GM12874 (cell line): ENCODE data around the gene SNX9.

Source experiments
- CTCF ChIP-seq: IDR thresholded peaks from 2 replicates; pipeline ENCODE4 v1.5.1; 2011; ENCODE audit warnings: low read depth, mild to moderate bottlenecking, control low read depth, low read length, moderate library complexity; ENCODE audit not compliant: insufficient read depth

Gene SNX9

GRCh38 chr6:157849288-157850017, 26.4 kb downstream of the SNX9 start:
- TF ChIP-seq CTCF, result no peak

DNA sequence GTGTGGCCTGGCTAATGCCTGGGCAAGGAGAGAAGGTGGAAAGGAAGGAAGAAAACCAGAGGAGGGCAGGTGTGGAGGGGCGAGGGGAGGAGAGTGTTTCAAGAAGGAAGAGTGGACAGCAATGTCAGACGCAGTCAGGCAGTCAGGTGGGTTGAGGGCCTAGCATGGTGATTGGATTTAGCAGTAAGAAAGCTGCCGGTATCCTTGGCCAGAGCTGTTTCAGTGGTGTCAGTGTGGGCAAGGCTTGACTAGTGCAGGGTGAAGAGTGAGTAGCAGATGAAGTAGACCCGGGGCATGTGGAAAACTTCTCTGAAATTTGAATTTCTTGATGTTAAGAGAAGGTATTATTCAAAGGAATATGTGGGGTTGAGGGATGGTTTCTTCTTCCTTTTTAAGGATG, 27.0 kb downstream of the SNX9 start:
- TF ChIP-seq CTCF, result no peak

DNA sequence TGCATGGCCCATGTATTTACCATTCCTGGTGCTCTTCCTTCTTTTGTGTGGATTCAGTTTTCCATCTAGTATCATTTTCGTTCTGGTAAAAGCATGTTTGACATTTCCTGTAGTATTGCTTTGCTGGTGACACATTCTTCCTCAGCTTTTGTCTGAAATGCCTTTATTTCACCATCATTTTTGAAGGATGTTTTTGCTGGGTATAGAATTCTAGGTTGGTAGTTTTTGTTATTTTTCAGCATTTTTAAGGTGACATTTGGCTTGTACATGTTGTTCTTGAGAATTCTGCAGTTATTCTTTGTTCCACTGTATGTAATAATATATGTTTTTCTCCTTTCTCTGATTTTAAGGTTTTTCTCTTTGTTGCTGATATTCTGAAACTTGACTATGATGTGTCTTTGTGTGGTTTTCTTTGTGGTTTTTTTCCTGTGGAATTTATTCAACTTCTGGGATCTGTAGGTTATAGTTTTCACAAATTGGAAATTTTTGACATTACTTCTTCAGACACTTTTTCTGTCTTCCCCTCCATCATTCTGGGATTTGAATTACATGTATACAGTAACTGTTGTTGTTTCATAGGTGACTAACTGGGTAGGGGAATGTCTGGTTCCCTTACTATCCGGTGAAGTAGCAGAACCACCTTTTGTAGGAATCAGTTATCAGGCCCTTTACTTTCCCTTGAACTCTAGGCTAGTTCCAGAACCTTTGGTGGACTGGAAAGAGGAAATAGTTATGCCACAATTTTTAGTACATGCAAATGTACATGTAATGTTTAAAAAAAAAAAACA, 30.2 kb downstream of the SNX9 start:
- TF ChIP-seq CTCF, result no peak

DNA sequence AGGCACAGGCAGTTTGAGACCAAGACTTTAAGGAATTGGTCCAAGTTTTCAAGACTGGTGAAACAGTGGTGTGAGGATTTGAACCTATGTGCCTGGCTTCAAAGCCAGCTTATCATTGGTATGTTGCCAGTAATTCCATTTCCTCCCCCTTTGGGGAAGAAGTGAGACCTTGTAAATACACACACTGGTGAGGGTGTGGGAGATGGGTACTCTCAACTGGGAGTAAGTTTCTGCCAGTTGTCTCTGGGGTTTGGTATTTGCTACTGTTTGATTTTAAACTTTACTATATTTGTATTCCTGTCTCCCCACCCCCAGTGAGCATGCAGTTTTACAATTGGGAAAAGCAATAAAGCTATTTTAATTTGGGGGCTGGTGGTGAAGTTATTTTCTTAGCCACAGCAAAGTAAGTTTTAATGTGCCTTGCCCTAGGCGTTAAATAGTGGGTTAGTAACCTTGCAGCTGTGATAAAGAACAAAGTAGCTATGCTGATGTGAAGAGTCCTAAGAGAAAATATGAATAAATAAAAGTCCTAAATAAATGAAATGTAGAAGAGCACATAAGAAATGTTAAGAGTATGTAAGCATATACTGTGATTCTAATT, 31.0 kb downstream of the SNX9 start:
- TF ChIP-seq CTCF, result no peak

DNA sequence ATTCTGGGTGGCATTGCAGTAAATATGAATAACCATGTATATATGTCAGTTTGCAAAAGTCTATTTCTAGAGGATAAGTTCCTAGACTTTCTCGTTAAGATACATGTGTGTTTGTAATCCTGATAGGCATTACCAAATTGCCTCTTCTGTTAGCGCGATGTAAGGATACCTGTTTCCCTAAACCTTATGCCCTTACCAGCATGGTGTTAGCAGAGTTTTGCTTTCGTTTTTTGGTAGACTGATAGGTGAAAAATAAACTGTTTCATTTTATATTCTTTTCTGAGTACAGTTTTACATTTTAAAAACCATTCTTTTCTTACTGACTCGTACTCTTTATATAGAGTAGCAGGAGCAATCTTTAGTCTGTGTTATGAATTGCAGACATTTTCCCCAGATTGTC, 32.3 kb downstream of the SNX9 start:
- TF ChIP-seq CTCF, result no peak

GRCh38 chr6:157859775-157860504, 36.9 kb downstream of the SNX9 start:
- TF ChIP-seq CTCF, result no peak

DNA sequence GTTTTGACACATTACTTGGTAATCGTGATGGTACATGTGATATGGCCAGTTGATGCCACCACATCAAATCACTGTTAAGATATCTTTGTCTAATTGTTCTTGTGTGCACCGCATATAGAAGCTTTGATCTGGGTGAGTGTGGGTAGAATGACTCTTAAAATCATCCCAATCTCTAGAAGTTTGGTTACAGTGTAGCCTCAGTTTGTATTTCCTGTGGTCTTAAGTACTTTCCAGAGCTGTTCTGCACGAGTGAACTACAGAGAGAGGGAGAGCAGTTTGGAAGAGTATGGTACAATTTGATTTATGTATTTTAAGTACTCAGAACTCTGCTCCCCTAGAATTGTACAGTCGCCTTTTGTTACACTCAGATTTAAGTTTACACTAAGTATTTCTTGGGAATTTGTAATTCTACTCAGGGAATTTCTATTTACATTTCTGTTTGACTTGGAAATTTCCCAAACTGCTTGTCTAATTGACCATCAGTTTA, 37.5 kb downstream of the SNX9 start:
- TF ChIP-seq CTCF, result no peak
